Fibroblast of skin of left quadriceps (primary cell): ENCODE measurements around the gene PLCB1.
A peak's percentile ranks its signal among the peaks of the same experiment; 100 is the strongest.
"Not testable (repeated sequence)": the region's sequence is repeated elsewhere in the genome, so short reads cannot be mapped to it uniquely, and the experiment has no call there.

ENCODE experiments used
- DNase-seq, 2 experiments: peaks; one replicate each; pipeline ENCODE4 v3.0.0-alpha.2; 2013; ENCODE audit warnings: low read depth in 2 of 2

Gene PLCB1

GRCh38 chr20:8602389-8603116, 470.5 kb downstream of the PLCB1 start:
- DNase-seq: no peak

GRCh38 chr20:8608470-8608869, 476.4 kb downstream of the PLCB1 start:
- DNase-seq: no peak

- DNase-seq: peak; percentile 36 to 45
Observed at GRCh38 chr20:8616792-8617191, 484.7 kb downstream of the PLCB1 start.

- DNase-seq: no peak
Observed at GRCh38 chr20:8621001-8621400, 488.9 kb downstream of the PLCB1 start.

GRCh38 chr20:8624046-8624445, 492.0 kb downstream of the PLCB1 start:
- DNase-seq: no peak

GRCh38 chr20:8624616-8625015, 492.6 kb downstream of the PLCB1 start:
- DNase-seq: no peak

GRCh38 chr20:8627340-8628004, 495.4 kb downstream of the PLCB1 start:
- no peak for DNase-seq

GRCh38 chr20:8631271-8631670, 499.2 kb downstream of the PLCB1 start:
- DNase-seq: no peak

- peak in 1 of 2 experiments; percentile 7 for DNase-seq
Observed at GRCh38 chr20:8633366-8633765, 501.3 kb downstream of the PLCB1 start.

GRCh38 chr20:8635048-8635572, 503.0 kb downstream of the PLCB1 start:
- DNase-seq: no peak

GRCh38 chr20:8635837-8636236, 503.8 kb downstream of the PLCB1 start:
- DNase-seq: no peak

- DNase-seq: no peak
Observed at GRCh38 chr20:8639112-8639778, 507.2 kb downstream of the PLCB1 start.

- no peak for DNase-seq
Observed at GRCh38 chr20:8640461-8640860, 508.4 kb downstream of the PLCB1 start.

GRCh38 chr20:8642247-8642646, 510.2 kb downstream of the PLCB1 start:
- no peak for DNase-seq

GRCh38 chr20:8644468-8644867, 512.4 kb downstream of the PLCB1 start:
- DNase-seq: not testable (repeated sequence)

- no peak for DNase-seq
Observed at GRCh38 chr20:8645326-8645725, 513.3 kb downstream of the PLCB1 start.

- DNase-seq: peak; percentile 80 to 82
Observed at GRCh38 chr20:8646033-8646441, 514.0 kb downstream of the PLCB1 start.

GRCh38 chr20:8646716-8647115, 514.6 kb downstream of the PLCB1 start:
- peak; percentile 83 to 86 for DNase-seq

GRCh38 chr20:8647961-8648441, 515.9 kb downstream of the PLCB1 start:
- DNase-seq: no peak

GRCh38 chr20:8648466-8648865, 516.4 kb downstream of the PLCB1 start:
- DNase-seq: no peak

GRCh38 chr20:8652396-8652795, 520.3 kb downstream of the PLCB1 start:
- DNase-seq: peak in 1 of 2 experiments; percentile 19

- DNase-seq: no peak
Observed at GRCh38 chr20:8654486-8654885, 522.4 kb downstream of the PLCB1 start.
